Stimulated activated CD8-positive, alpha-beta memory T cell treated with anti-CD3 and anti-CD28 coated beads, Interleukin-2, amount 100 ng/mL, for 48 hours (primary cell): ENCODE measurements around the gene AKT3.

Source experiments
- DNase-seq, 2 donors: peaks; one replicate each; pipeline ENCODE4 v3.0.0-alpha.2; 2020; ENCODE audit warnings: low read depth in 2 of 2

The AKT3 gene

GRCh38 chr1:243507672-243508302, 342.3 kb downstream of the AKT3 start:
- DNase-seq = no peak

- no peak for DNase-seq
Measured at GRCh38 chr1:243507001-243507671, 342.9 kb downstream of the AKT3 start.

DNA sequence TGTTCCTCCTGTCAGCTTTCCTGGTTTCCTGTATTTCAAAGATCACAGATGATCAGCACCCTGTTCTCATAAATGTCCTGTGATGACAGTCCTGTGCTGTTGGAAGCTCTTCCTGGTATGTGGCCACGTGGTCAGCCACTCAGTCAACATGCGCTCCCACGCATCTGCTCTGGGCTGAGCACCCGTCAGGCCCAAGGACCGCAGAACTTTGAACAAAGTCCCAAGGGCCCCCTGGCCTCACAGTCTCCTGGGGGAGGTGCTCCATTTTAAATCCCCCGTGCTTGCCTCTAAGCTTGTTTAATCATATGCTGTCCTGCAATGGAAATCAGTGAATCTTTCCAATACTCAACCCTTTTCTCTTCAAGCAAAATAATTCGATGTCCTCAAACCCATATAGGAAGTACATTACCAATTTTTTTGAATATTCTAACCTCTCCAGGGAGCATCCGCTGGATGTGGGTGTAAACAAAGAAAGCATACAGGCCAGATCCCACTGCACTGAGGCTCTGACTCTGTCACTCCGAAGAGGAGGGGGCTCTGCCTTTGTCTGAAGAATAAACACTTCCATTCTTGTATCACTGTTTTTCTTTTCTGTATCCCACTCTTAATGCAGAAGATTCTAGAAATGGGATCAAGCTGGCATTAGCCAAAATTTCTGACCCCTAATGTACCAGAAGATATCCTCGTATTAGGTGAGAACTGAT, 343.9 kb downstream of the AKT3 start:
- no peak for DNase-seq

DNA sequence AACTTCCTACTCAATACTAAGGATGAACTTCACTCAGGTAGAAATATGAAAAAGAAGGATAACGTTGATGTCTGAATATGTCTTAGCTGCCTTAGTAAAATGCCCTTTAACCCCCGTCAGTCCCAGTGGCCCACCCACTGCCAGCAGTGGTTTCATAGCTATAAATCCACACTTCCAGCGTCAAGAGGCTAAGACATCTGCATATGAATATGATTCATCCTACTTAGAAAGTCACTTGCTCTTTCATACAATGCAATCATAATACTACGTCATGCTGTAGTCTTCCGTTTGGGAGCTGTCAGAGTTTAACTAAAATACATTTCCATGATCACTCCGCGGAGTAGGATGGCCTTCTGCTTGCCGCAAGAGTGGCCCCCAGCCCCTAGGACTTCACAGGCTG, 346.9 kb downstream of the AKT3 start:
- DNase-seq = no peak

DNA sequence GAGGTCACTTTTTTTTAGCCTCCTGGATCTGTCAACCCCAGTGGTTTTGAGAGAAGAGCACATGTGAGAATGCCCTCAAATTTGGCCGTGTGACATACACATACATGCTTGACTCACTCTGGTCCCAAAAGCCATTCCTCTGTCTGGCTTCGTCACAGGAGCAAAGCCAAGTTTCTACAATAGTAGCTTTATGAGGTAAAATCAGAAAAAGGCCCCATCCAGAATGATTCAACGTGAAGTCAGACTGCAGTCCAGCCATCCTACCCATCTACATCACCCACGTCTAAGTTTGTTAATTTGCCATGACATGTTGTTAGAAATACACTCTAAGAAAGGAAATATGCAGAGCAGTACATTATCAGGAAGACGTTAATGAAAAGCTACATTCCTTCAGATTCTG, 349.0 kb downstream of the AKT3 start:
- DNase-seq = no peak

DNA sequence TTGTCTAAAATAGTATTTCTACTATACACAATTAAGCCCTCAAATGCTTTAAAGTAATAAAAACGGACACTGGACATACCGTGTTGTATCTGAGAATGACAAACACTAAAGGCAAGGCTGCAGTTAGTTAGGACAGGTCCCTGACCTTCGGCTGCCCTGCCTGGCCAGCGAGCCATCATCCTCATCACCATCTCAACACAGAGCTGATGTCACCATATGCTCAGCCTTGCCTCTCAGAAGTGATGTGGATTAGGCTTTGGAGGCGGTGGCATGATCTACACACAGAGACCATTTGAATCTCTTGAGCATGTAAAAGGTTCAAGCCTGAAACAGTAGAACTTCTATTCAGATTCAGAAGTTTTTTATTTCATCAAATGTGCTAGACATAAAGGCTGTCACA, 349.5 kb downstream of the AKT3 start:
- no peak for DNase-seq

- no peak for DNase-seq
Measured at GRCh38 chr1:243499711-243500110, 350.3 kb downstream of the AKT3 start.

- no peak for DNase-seq
Measured at GRCh38 chr1:243499248-243499647, 350.8 kb downstream of the AKT3 start.

- no peak for DNase-seq
Measured at GRCh38 chr1:243497939-243498681, 351.9 kb downstream of the AKT3 start.

DNA sequence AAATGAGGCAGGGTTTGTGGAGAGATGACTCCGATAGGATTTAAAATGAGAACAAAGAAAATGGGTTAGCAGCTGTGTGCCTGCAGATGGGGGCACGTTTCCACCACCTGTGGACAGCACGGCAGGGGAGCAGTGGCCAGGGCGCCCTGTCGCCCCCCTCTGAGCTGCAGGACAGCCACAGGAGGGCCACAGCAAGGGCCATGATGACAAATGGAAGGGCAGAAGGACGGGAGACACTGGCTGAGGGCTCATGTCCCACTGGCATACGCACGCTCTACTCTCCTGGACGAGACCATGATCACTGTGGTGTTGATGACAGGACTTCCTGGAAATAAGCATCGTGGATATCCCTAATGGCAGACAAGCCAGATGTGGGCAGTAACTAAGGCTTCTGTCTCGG, 353.2 kb downstream of the AKT3 start:
- DNase-seq = no peak

GRCh38 chr1:243496187-243496646, 353.8 kb downstream of the AKT3 start:
- no peak for DNase-seq

DNA sequence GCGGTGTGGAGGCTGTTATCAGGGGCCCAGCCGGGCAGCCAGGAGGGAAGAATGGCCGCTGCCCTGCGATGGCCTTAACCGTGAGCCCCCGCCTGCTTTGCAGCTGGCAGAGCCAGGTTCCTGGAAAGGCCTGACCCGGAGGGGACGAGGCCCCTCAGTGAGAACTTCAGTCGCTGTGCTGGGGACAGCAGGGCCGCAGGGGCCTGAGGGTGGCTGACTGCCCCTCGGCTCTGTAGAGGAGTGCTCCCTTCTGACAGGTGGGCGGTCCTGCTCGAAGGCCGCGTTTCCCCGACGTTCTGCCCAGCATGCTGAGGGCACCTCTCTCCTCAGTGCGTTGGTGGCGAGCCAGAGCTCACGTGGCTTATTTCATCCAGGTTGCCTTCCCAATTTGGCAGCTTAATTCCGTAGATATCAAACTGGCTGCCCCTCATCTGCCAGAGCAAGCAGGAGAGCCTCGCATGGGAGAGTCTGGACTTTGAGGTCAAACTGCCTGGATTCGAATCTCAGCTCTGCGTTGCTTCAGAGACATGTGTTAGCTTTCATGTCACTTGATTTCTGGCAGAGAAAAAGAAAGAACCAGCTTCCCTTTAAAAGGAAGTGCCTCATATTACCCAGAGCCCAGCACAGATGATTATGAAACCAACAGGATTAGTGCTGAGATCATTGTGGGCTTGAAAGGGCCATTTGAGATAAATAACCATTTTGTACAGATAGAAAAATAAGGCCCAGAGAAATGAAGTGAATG, 354.4 kb downstream of the AKT3 start:
- DNase-seq = no peak

DNA sequence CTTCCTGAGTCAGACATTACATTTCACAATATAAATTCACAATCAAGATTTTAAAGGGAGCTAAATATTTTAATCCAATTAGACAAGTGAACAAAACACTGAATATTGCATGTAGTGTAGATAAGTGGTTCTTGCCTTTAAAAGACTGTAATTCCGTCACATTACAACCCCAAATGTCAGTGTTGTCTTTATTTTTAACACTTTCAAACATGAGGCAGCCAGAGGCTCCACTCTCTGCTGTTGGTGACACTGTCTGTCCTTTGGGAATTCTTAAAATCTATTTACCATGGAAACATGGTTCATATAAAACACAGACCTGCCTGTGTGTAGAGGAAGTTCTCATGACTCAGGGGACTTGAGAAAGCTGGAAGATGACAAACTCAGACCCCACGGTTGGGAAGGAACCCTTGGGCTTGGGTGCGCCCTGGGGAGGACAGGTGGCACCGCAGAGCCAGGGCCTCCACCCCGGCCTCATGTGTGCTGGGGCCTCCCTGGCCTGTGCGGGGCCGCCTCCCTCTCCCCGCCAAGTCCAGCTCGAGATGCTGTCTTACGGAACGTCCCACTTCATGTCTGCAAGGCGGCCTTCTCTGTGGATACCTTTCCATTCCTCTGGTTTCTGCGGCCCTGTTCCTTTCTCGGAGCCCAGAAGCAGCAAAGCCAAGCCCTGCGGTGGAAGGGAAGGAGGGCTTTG, 355.2 kb downstream of the AKT3 start:
- no peak for DNase-seq

GRCh38 chr1:243493156-243494129, 356.6 kb downstream of the AKT3 start:
- DNase-seq = no peak

- DNase-seq = no peak
Measured at GRCh38 chr1:243490748-243491686, 359.0 kb downstream of the AKT3 start.

GRCh38 chr1:243489681-243490546, 360.1 kb downstream of the AKT3 start:
- DNase-seq = no peak

- no peak for DNase-seq
Measured at GRCh38 chr1:243489158-243489527, 360.9 kb downstream of the AKT3 start.
